Left colon (tissue), 2 donors: ENCODE results near the gene PCTP. TPM values are rescaled to one million over a fixed set of nuclear protein-coding genes. Genes with fewer than 3 reads are reported as not detected.

Source experiments
- ATAC-seq: fragments of 200-7000 bp; cut with Tn5 transposase; one replicate; pipeline ENCODE4 v1.9.1; 2020; ENCODE audit warnings: mild to moderate bottlenecking, moderate library complexity
- DNase-seq, 2 donors: peaks; one replicate each; pipeline ENCODE4 v3.0.0-alpha.2; 2020
- intact Hi-C, 2 donors: fragments of 100-400 bp; cut with DNase I in 1 of 2; cut with micrococcal nuclease in 1 of 2; formaldehyde crosslinking; loops; one replicate each; pipeline versions ENCODE4 v1.11.2 to v1.14.0; 2022; cut with DNase I, micrococcal nuclease
- total RNA-seq, 2 donors: library from RNA; stranded (reverse); fragmentation: NEBNext Ultra II Directional; extraction: Animal tissue kit (Norgen Biotek cat#: 25700); gene quantifications; one replicate each; pipeline ENCODE4 v1.2.1, GENCODE V29; 2021
- donor health status: DM: no; HTN: no; CAD: no.
- donor health status: DM: yes; HTN: yes; CAD: no.

PCTP gene
- total RNA-seq, 2 donors from 2014 or later = 36.9 to 38.9 TPM

- no peak for DNase-seq
- ATAC-seq = no peak
Observed at GRCh38 chr17:55822028-55822427, 71.2 kb downstream of the PCTP start.

GRCh38 chr17:55825213-55825612 lies 74.4 kb downstream of the PCTP start:
- ATAC-seq (no peak), DNase-seq (no peak)
- intact Hi-C loops = no loop called here

More at GRCh38 chr17:55822028-55822427, 71.2 kb downstream of the PCTP start:
- intact Hi-C loops = no loop called here

Other genes starting within 250 kb of the PCTP start
- not detected for gene SMIM36, start 239.6 kb upstream of the PCTP start, total RNA-seq
- gene TMEM100, start 28.2 kb upstream of the PCTP start, total RNA-seq = 1 to 10 TPM; 4.9 to 6.1 TPM